MM.1S (cell line): Measurements from ENCODE around the gene NTRK1.

ENCODE experiments used
- DNase-seq: peaks from one replicate; pipeline ENCODE4 v3.0.0-alpha.2; 2015
- H2AFZ ChIP-seq: fragments of 300-600 bp; sonication (generic); 2 replicates; pipeline ENCODE4 v1.6.0; 2016; ENCODE audit warnings: antibody characterized with exemption, low read length
- H3F3A ChIP-seq: fragments of 300-600 bp; sonication (generic); 2 replicates; pipeline ENCODE4 v1.6.1; 2016; ENCODE audit warnings: mild to moderate bottlenecking, antibody characterized with exemption, low read length, moderate library complexity, mixed read lengths; ENCODE audit not compliant: insufficient read depth
- H3K27ac ChIP-seq: fragments of 300-600 bp; sonication (generic); 2 replicates; pipeline ENCODE4 v1.5.1; 2016; ENCODE audit warnings: mild to moderate bottlenecking, low read length
- H3K27me3 ChIP-seq: fragments of 300-600 bp; sonication (generic); replicated peaks from 2 replicates; pipeline ENCODE4 v1.6.0; 2016; ENCODE audit warnings: low read length; ENCODE audit not compliant: insufficient read depth
- H3K36me3 ChIP-seq: fragments of 300-600 bp; sonication (generic); replicated peaks from 2 replicates; pipeline ENCODE4 v1.6.1; 2016; ENCODE audit warnings: mild to moderate bottlenecking, low read length, mixed read lengths; ENCODE audit not compliant: insufficient read depth
- H3K4me1 ChIP-seq: fragments of 300-600 bp; sonication (generic); 2 replicates; pipeline ENCODE4 v1.6.1; 2016; ENCODE audit warnings: low read length, mixed read lengths
- H3K4me2 ChIP-seq: fragments of 300-600 bp; sonication (generic); 2 replicates; pipeline ENCODE4 v1.6.0; 2016; ENCODE audit warnings: low read depth, low read length
- H3K4me3 ChIP-seq: fragments of 300-600 bp; sonication (generic); 2 replicates; pipeline ENCODE4 v1.5.1; 2016; ENCODE audit warnings: low read length, mixed read lengths
- H3K79me2 ChIP-seq: fragments of 300-600 bp; sonication (generic); 2 replicates; pipeline ENCODE4 v1.6.1; 2016; ENCODE audit warnings: mixed run types, low read length, mixed read lengths
- H3K9ac ChIP-seq: fragments of 300-600 bp; sonication (generic); 2 replicates; pipeline ENCODE4 v1.6.1; 2016; ENCODE audit warnings: low read length, mixed read lengths
- H3K9me2 ChIP-seq: fragments of 300-600 bp; sonication (generic); replicated peaks from 2 replicates; pipeline ENCODE4 v1.6.1; 2016; ENCODE audit warnings: mild to moderate bottlenecking, low read length, mixed read lengths; ENCODE audit not compliant: insufficient read depth
- H3K9me3 ChIP-seq: fragments of 300-600 bp; sonication (generic); replicated peaks from 2 replicates; pipeline ENCODE4 v1.6.1; 2016; ENCODE audit warnings: mild to moderate bottlenecking, low read length, mixed read lengths; ENCODE audit not compliant: insufficient read depth
- H4K20me1 ChIP-seq: fragments of 300-600 bp; sonication (generic); 2 replicates; pipeline ENCODE4 v1.6.1; 2016; ENCODE audit warnings: mild to moderate bottlenecking, low read length, moderate library complexity, mixed read lengths; ENCODE audit not compliant: insufficient read depth
- EZH2 ChIP-seq: fragments of 300-600 bp; sonication (generic); optimal IDR thresholded peaks from 2 replicates; pipeline ENCODE3; 2017; ENCODE audit warnings: low read depth, mild to moderate bottlenecking, antibody characterized with exemption, low read length, mixed read lengths
- EZH2phosphoT487 ChIP-seq: fragments of 300-600 bp; sonication (generic); IDR thresholded peaks from 2 replicates; pipeline ENCODE4 v1.6.1; 2018; ENCODE audit warnings: antibody characterized with exemption, low read length
- TF ChIP-seq, protein P1 (sequence below): fragments of 300-600 bp; sonication (generic); IDR thresholded peaks from 2 replicates; pipeline ENCODE4 v1.5.1; 2016; ENCODE audit warnings: antibody characterized with exemption, low read length, mixed read lengths

Gene NTRK1

GRCh38 chr1:156900896-156901589 is 40.4 kb downstream of the NTRK1 start:
- Histone ChIP-seq H3K27ac (no peak overlapping the region), H3K27me3 (peaks cover 99% of the 10 kb centered on the region), H3K4me1 (no peaks in the 10 kb centered on the region), H3K79me2 (no peaks in the 10 kb centered on the region), H2AFZ (no peak overlapping the region), H3K9me2 (no peaks in the 10 kb centered on the region), H4K20me1 (no peaks in the 10 kb centered on the region), H3K4me3 (no peak overlapping the region), H3K9ac (no peak overlapping the region), H3F3A (no peaks in the 10 kb centered on the region), H3K9me3 (no peaks in the 10 kb centered on the region), H3K4me2 (no peak overlapping the region), H3K36me3 (no peaks in the 10 kb centered on the region)
- DNase-seq, result no peak
- TF ChIP-seq EZH2 (no peak), EZH2phosphoT487 (no peak)
- TF ChIP-seq, protein P1, sequence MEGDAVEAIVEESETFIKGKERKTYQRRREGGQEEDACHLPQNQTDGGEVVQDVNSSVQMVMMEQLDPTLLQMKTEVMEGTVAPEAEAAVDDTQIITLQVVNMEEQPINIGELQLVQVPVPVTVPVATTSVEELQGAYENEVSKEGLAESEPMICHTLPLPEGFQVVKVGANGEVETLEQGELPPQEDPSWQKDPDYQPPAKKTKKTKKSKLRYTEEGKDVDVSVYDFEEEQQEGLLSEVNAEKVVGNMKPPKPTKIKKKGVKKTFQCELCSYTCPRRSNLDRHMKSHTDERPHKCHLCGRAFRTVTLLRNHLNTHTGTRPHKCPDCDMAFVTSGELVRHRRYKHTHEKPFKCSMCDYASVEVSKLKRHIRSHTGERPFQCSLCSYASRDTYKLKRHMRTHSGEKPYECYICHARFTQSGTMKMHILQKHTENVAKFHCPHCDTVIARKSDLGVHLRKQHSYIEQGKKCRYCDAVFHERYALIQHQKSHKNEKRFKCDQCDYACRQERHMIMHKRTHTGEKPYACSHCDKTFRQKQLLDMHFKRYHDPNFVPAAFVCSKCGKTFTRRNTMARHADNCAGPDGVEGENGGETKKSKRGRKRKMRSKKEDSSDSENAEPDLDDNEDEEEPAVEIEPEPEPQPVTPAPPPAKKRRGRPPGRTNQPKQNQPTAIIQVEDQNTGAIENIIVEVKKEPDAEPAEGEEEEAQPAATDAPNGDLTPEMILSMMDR, result no peak

GRCh38 chr1:156901590-156901900 is 40.9 kb downstream of the NTRK1 start:
- Histone ChIP-seq H3K27ac (no peak overlapping the region), H3K9ac (no peak overlapping the region), H3F3A (no peaks in the 10 kb centered on the region), H3K27me3 (peaks cover 99% of the 10 kb centered on the region), H3K4me3 (no peak overlapping the region), H3K4me2 (no peak overlapping the region), H3K9me2 (no peaks in the 10 kb centered on the region), H3K9me3 (no peaks in the 10 kb centered on the region), H4K20me1 (no peaks in the 10 kb centered on the region), H2AFZ (no peak overlapping the region), H3K79me2 (no peaks in the 10 kb centered on the region), H3K36me3 (no peaks in the 10 kb centered on the region), H3K4me1 (no peaks in the 10 kb centered on the region)
- no peak for TF ChIP-seq EZH2
- TF ChIP-seq EZH2phosphoT487, result no peak
- TF ChIP-seq, protein P1, result no peak
- no peak for DNase-seq

DNA sequence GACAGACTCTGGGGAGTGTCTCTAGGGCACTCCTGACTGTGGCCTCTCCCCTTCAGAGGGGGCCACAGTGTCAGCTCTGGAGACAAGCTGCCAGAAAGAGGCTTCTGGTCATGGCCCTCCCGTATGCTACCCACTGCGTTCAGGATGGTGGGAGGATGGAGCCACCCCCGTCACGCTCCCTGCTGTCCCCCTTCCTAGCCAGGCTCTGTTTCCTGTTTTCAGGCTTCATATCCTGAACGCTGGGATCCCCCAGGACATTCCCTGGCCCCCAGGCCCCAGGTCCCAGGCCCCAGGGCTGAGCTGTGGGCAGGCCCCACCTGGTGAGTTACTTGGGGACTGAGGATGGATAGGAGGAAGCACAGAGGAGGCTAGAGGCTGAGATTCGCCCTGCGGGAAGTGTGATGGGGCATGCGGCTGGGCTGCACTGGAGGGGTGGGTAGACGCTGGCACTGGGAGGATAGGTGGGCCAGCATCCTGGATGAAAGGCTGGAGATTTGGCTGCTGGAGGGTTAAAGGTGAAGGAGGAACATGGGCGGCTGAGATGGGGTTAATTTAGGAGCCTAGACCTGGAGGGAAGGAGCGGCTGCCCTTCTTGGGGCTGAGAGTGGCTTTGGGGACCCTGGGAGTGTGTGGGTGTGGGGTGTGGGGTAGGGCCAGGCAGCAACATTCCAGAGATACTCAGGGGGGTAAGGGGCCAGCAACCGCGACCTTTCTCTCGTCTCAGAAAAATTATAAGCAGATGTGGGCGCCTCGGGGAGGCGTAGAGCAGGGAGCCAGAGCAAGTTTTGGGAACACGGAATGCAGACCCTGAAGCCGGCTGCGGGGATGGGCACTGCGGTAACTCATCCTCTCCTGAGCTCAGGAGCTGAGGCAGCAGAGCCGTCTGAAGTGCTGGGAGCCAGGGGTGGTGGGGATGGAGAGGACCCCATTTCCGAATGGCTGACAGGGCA is 41.6 kb downstream of the NTRK1 start:
- H3K4me2 ChIP-seq, result no peak overlapping the region
- H3K79me2 ChIP-seq, result no peaks in the 10 kb centered on the region
- no peak overlapping the region for H3K9ac ChIP-seq
- TF ChIP-seq EZH2phosphoT487 (no peak), EZH2 (no peak)
- TF ChIP-seq, protein P1, result no peak
- H3K9me3 ChIP-seq, result no peaks in the 10 kb centered on the region
- H3K4me3 ChIP-seq, result no peak overlapping the region
- peaks cover 98% of the 10 kb centered on the region for H3K27me3 ChIP-seq
- H3K36me3 ChIP-seq, result no peaks in the 10 kb centered on the region
- H3F3A ChIP-seq, result no peaks in the 10 kb centered on the region
- H2AFZ ChIP-seq, result no peak overlapping the region
- H3K27ac ChIP-seq, result no peak overlapping the region
- DNase-seq, result no peak
- no peaks in the 10 kb centered on the region for H3K9me2 ChIP-seq
- H3K4me1 ChIP-seq, result no peaks in the 10 kb centered on the region
- H4K20me1 ChIP-seq, result no peaks in the 10 kb centered on the region
